NCI-H1930 (cell line): ENCODE results near the gene POU4F1.

Source experiments
- DNase-seq, 2 experiments: peaks; one replicate each; lab custom pipeline; 2025; lab: John Stamatoyannopoulos, UW

Gene POU4F1

DNA sequence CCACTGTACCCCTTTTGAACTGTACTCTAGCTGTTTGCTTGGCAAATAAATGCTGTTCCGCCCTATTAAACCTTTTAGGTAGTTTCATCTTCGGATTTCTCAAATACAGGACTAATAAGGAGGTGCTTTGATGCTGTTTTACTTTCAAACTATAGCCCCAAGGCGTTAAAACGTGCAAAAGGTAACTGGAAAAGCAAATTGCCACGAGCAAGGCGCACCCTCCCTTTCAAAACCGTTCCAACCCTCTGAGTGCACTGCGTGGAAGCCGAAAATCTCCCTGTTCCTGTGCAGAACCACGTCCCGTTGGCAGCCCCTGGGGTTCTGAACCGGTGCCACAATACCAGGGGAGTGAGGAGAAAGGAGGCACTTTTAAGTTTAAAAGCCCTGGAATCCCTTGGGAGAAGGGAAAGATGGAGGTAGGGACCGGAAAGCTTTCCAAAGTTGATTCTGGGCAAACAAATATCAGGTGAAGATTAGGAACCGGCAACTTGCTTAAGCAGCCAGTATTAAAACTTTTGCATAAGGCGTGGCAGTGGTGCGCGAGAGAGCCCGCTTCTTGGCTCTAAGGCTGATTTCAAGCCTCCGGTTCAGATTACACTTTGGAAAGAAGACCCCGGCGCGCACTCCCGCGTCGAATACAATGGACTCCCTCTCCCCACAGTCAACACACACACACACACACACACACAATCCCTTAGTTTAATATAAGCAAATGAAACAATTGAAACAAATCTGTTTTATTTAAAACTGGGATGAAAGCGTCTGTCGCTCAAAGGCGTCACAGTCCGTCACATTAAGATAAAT is 9.5 kb downstream of the POU4F1 start:
- no peak for DNase-seq

- no peak for DNase-seq
Measured at GRCh38 chr13:78593129-78593528, 10.2 kb downstream of the POU4F1 start.

GRCh38 chr13:78592584-78592983 is 10.8 kb downstream of the POU4F1 start:
- DNase-seq = no peak

DNA sequence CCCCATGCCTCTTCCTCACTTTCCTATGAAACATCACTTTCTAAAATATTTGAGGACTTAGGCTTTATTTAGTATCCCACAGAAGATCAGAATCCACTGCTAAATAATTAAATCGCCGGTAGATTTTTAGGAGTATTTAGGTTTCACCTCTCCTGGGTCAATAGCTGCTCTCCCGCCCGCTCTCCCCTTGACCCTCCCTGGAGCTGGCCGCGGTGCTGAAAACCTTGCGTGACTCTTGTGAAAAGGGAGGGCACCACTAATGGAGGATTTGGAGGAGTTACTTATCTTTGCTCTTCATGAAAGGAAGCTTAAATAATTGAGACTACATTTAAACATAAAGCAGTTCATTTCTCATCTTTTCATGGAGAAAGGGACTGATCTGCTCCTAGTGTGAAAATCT is 14.1 kb downstream of the POU4F1 start:
- DNase-seq = no peak

GRCh38 chr13:78587395-78587794 is 16.0 kb downstream of the POU4F1 start:
- no peak for DNase-seq

DNA sequence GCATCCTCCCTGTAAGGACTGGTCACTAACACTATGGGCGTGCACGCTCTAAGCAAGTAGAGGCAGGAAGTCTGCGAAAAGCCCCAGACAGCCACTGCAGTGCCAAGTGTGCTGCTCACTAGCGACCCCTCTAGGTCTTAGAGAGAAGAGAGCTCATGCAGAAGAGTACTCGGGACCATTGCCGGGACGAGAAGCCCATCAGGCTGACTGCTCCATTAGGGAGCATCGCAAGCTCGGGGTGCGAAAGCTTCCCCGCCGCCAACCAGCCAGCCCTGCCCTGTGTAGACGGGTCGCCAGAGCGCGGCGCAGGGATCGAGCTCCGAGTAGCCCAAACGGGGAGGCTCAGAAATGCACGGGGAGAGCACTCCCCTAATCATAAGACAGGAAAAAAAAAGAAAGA is 16.6 kb downstream of the POU4F1 start:
- no peak for DNase-seq

DNA sequence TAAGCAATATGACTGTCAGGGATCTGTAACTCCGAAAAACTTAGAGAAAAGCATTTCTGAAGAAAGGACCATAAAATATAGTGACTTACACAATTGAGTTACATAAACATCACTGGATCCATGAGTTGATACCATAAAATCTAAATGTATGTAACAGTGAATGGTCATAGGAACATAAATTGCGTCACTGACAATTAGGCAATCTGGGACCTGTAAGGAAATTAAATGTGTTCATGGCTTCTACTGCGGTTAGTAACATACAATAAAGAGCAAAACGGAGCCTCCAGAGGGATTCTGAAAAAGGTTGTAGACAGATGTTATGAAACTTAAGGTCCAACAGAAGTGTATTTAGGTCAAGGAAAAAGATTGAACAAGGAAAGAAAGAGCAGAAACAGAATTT is 27.1 kb downstream of the POU4F1 start:
- no peak for DNase-seq

DNA sequence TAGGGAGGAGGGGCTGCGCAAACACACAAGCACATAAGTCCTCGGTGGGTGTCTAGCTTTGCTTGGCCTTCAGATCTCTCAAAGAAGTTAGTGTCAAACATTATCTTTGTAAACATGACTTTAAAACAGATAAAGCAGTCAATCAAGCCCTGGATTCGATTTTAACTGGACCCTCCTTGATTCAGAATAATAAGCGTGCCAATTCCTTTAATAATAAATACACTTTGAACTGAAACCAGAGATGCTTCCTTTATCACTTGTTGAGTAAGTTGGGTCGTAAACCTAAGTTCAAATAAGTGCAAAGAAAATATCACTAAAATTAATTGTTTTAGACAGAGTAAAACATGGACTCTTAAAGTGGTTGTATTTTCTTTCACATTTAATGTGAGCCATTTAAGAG is 30.9 kb downstream of the POU4F1 start:
- DNase-seq = no peak

DNA sequence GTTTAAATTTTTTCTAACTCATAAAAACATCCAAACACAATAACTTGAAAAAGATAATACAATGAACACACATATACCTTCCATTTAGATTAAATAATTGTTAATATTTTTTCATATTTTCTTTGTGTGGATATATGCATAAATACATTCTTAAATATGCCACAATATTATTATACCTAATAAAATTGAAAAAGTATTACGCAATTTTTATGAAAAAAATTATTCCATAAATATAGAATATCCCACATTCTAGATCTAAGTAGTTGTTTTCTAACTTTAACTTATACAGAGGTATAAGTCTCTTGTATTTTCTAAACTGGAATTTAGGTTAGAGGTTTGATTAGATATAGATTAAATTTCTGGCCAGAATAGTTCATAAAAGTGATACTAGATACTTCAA is 34.3 kb downstream of the POU4F1 start:
- no peak for DNase-seq

GRCh38 chr13:78566631-78567030 is 36.7 kb downstream of the POU4F1 start:
- DNase-seq = no peak

GRCh38 chr13:78562237-78562889 is 41.0 kb downstream of the POU4F1 start:
- DNase-seq = no peak
